Gastrocnemius medialis (tissue), 4 donors: ENCODE data around the gene GRIA1.

Experiments used
- POLR2A ChIP-seq, 2 donors: fragments of 450-650 bp; IDR thresholded peaks; one replicate each; pipeline ENCODE4 v1.6.1; 2017; ENCODE audit warnings: antibody characterized with exemption in 2 of 2, mild to moderate bottlenecking in 2 of 2, moderate library complexity in 2 of 2
- TF ChIP-seq, protein P1 (sequence below), 5 experiments: fragments of 450-650 bp in 3 of 5; fragments of 200-600 bp in 2 of 5; sonication (generic) in 2 of 5; IDR thresholded peaks in 4 of 5; conservative IDR thresholded peaks in 1 of 5; 1 replicate in 4 of 5; 2 replicates in 1 of 5; pipeline ENCODE4 v1.5.1; 2016 to 2019; ENCODE audit warnings: antibody characterized with exemption in 5 of 5, mild to moderate bottlenecking in 3 of 5, moderate library complexity in 3 of 5

DNA sequence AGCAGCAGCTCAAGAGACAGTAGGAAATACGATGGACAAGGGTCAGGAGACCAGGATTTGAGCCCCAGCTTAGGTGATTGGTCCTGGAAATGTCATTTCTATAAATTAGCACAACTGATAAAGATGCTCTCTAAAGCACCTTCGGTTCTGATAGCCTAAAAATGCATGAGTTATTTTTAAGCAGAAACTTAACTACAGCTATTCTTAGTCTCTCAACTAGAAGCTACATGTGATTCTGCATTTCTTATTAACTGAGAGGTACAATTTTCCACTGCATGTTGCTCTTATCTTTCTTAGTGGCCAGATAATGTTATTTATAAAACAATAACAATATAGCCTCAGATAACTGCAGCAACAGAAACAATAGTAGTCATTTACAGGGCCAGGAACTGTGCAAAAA, 136.4 kb downstream of the GRIA1 start:
- TF ChIP-seq POLR2A (IDR thresholded peaks at IDR 0.05): no peak
- TF ChIP-seq, protein P1, sequence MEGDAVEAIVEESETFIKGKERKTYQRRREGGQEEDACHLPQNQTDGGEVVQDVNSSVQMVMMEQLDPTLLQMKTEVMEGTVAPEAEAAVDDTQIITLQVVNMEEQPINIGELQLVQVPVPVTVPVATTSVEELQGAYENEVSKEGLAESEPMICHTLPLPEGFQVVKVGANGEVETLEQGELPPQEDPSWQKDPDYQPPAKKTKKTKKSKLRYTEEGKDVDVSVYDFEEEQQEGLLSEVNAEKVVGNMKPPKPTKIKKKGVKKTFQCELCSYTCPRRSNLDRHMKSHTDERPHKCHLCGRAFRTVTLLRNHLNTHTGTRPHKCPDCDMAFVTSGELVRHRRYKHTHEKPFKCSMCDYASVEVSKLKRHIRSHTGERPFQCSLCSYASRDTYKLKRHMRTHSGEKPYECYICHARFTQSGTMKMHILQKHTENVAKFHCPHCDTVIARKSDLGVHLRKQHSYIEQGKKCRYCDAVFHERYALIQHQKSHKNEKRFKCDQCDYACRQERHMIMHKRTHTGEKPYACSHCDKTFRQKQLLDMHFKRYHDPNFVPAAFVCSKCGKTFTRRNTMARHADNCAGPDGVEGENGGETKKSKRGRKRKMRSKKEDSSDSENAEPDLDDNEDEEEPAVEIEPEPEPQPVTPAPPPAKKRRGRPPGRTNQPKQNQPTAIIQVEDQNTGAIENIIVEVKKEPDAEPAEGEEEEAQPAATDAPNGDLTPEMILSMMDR (IDR thresholded peaks at IDR 0.05 in 4 of 5, conservative IDR thresholded peaks at IDR 0.05 in 1 of 5): no peak
